Astrocyte of the spinal cord (primary cell): ENCODE measurements around the gene PTK6.
"Not testable (repeated sequence)": the region's sequence is repeated elsewhere in the genome, so short reads cannot be mapped to it uniquely, and the experiment has no call there.

ENCODE experiments used
- DNase-seq: peaks from one replicate; pipeline ENCODE4 v3.0.0; 2011; ENCODE audit warnings: low read depth, low spot score
- H3K4me3 ChIP-seq: 2 replicates; pipeline ENCODE4 v1.5.1; 2011; ENCODE audit warnings: low read depth, mild to moderate bottlenecking, low read length, moderate library complexity
- CTCF ChIP-seq: IDR thresholded peaks from 2 replicates; pipeline ENCODE4 v1.5.1; 2012; ENCODE audit warnings: low read depth, mild to moderate bottlenecking, low read length, inconsistent platforms
- in situ Hi-C: cut with HindIII; loops from 2 replicates; pipeline ENCODE4 v1.10.0; 2017; ENCODE audit warnings: low sequenced_read_pairs

The PTK6 gene

GRCh38 chr20:63520504-63520933, 16.7 kb downstream of the PTK6 start, which contains the start of gene PPDPF:
TSS of gene PPDPF (plus strand) at chr20:63520765. CDS start at chr20:63521309, 544 bp downstream.
- peak within 1 kb of the TSS; percentile 66 for H3K4me3 ChIP-seq
- DNase-seq: peak; percentile 78
- in situ Hi-C loops: no loop called here
- no peak for TF ChIP-seq CTCF

GRCh38 chr20:63519668-63520503, 17.3 kb downstream of the PTK6 start:
- H3K4me3 ChIP-seq: peak overlapping the region; percentile 66
- DNase-seq: peak; percentile 23
- in situ Hi-C loops: no loop called here

GRCh38 chr20:63518946-63519667, 18.1 kb downstream of the PTK6 start:
- in situ Hi-C loops: no loop called here
- TF ChIP-seq CTCF: no peak
- peak overlapping the region; percentile 66 for H3K4me3 ChIP-seq
- DNase-seq: no peak

More at GRCh38 chr20:63519668-63520503, 17.3 kb downstream of the PTK6 start:
- TF ChIP-seq CTCF: peak; percentile 15

- in situ Hi-C loops: no loop called here
- no peak for DNase-seq
- no peak for TF ChIP-seq CTCF
- H3K4me3 ChIP-seq: no peak overlapping the region
Measured at GRCh38 chr20:63518351-63518861, 18.8 kb downstream of the PTK6 start.

GRCh38 chr20:63517376-63518309, 19.5 kb downstream of the PTK6 start:
- DNase-seq: no peak
- no peak overlapping the region for H3K4me3 ChIP-seq

GRCh38 chr20:63514520-63514919, 22.7 kb downstream of the PTK6 start:
- DNase-seq, in situ Hi-C loops, H3K4me3 ChIP-seq: not testable (repeated sequence)

More at GRCh38 chr20:63517376-63518309, 19.5 kb downstream of the PTK6 start:
- no peak for TF ChIP-seq CTCF
- in situ Hi-C loops: no loop called here
